Loucy (cell line): Measurements from ENCODE around the gene MIGA2.

Experiments used
- H2AFZ ChIP-seq: fragments of 200-600 bp; sonication (generic); 2 replicates; pipeline ENCODE4 v1.6.0; 2016; ENCODE audit warnings: antibody characterized with exemption, mild to moderate bottlenecking, low read length, moderate library complexity
- H3F3A ChIP-seq: fragments of 200-600 bp; 2 replicates; pipeline ENCODE4 v1.6.0; 2016; ENCODE audit warnings: antibody characterized with exemption, low read depth, mild to moderate bottlenecking
- H3K27me3 ChIP-seq: fragments of 200-600 bp; sonication (generic); 2 replicates; pipeline ENCODE4 v1.6.1; 2014; ENCODE audit warnings: low read length, mild to moderate bottlenecking; ENCODE audit not compliant: insufficient read depth, poor library complexity, severe bottlenecking
- H3K36me3 ChIP-seq: fragments of 200-600 bp; sonication (generic); 2 replicates; pipeline ENCODE4 v1.6.1; 2016; ENCODE audit warnings: low read length; ENCODE audit not compliant: insufficient read depth
- H3K4me1 ChIP-seq: fragments of 200-600 bp; sonication (generic); 2 replicates; pipeline ENCODE4 v1.5.1; 2014; ENCODE audit warnings: low read length, mild to moderate bottlenecking; ENCODE audit not compliant: insufficient read depth, poor library complexity, severe bottlenecking
- H3K4me2 ChIP-seq: fragments of 200-600 bp; sonication (generic); 2 replicates; pipeline ENCODE4 v1.6.0; 2014; ENCODE audit warnings: antibody characterized with exemption, low read length, low read depth, mild to moderate bottlenecking; ENCODE audit not compliant: poor library complexity, severe bottlenecking
- H3K4me3 ChIP-seq: fragments of 200-600 bp; sonication (generic); 2 replicates; pipeline ENCODE4 v1.5.1; 2014; ENCODE audit warnings: low read length, mild to moderate bottlenecking, mixed read lengths; ENCODE audit not compliant: poor library complexity, severe bottlenecking
- H3K79me2 ChIP-seq: fragments of 200-600 bp; sonication (generic); 2 replicates; pipeline ENCODE4 v1.6.1; 2014; ENCODE audit warnings: low read length; ENCODE audit not compliant: insufficient read depth
- H3K9ac ChIP-seq: fragments of 200-600 bp; sonication (generic); 2 replicates; pipeline ENCODE4 v1.6.0; 2014; ENCODE audit warnings: mild to moderate bottlenecking, low read depth, low read length, moderate library complexity; ENCODE audit not compliant: poor library complexity, severe bottlenecking
- H3K9me2 ChIP-seq: fragments of 200-600 bp; sonication (generic); replicated peaks from 2 replicates; pipeline ENCODE4 v1.6.1; 2016; ENCODE audit warnings: low read depth, low read length, mixed read lengths
- H3K9me3 ChIP-seq: fragments of 200-600 bp; sonication (generic); 2 replicates; pipeline ENCODE4 v1.6.1; 2014; ENCODE audit warnings: mild to moderate bottlenecking, antibody characterized with exemption, low read length, low read depth; ENCODE audit not compliant: insufficient read depth
- H4K20me1 ChIP-seq: fragments of 200-600 bp; sonication (generic); 2 replicates; pipeline ENCODE4 v1.6.0; 2014; ENCODE audit warnings: antibody characterized with exemption, low read length, mild to moderate bottlenecking; ENCODE audit not compliant: insufficient read depth, poor library complexity, severe bottlenecking
- EZH2phosphoT487 ChIP-seq: fragments of 200-600 bp; IDR thresholded peaks from 2 replicates; pipeline ENCODE4 v1.6.1; 2018; ENCODE audit warnings: antibody characterized with exemption, mild to moderate bottlenecking, moderate library complexity, borderline replicate concordance
- TF ChIP-seq, protein P1 (sequence below): fragments of 200-600 bp; sonication (generic); conservative IDR thresholded peaks from 2 replicates; pipeline ENCODE4 v1.5.1; 2014; ENCODE audit warnings: mild to moderate bottlenecking, antibody characterized with exemption, low read length

MIGA2 gene

DNA sequence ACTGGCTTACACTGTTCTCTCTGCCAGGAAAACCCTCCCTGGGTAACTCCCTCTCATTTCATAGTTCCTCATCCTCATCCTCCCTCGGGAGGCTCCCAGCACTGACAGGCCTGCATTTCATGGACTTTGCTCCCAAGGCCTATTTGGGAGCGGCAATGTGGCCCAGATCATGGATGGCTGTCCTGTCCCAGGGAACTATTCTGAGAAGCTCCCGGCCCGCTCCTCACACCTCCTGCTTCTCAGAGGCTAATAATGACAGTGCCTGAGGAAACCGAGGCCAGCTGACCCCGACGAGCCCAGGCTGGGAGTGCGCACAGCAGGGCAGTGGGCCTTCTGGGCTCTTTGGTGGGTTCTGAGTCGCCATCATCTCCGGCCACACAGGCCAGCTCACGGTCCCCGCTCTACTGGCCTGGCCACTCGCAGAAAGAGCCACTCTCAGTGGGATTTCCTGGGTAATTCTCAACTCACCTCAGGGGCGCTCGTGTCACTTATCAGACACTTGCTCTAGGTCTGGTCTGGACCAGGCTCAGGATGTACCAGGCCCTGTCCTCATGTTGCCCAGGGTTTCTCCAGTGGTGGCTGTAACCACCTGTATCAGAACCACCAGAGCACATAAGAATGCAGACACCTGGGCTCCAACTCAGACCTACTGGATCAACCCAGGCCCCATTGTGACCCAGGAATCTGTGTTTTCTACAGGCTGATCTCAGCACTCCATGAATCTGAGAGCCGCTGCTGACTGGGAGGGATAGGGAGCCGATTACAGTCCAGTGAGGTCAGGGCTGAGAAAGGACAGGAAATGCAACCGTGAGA, 42.5 kb downstream of the MIGA2 start:
- no peak overlapping the region for H3K9ac ChIP-seq
- peaks cover 31% of the 10 kb centered on the region for H3K79me2 ChIP-seq

DNA sequence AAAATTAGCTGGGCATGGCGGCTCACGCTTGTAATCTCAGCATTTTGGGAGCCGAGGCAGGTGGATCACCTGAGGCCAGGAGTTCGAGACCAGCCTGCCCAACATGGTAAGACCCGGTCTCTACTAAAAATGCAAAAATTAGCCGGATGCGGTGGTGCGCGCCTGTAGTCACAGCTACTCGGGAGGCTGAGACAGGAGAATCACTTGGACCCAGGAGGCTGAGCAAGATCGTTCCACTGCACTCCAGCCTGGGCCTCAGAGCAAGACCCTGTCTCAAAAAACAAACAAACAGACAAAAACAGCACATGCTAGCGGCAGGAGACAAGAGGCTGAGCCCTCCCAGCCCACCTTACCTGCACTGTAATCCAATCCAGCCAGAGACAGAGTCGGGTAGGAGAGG, 43.4 kb downstream of the MIGA2 start:
- Histone ChIP-seq H3K9me2 (no peaks in the 10 kb centered on the region), H3K4me1 (peaks cover 10% of the 10 kb centered on the region), H3K4me2 (peak overlapping the region; percentile 70), H3F3A (no peaks in the 10 kb centered on the region), H3K4me3 (peak overlapping the region; percentile 77), H2AFZ (no peak overlapping the region), H3K79me2 (peaks cover 35% of the 10 kb centered on the region), H3K9me3 (no peaks in the 10 kb centered on the region), H4K20me1 (peaks cover 9% of the 10 kb centered on the region), H3K27me3 (no peaks in the 10 kb centered on the region), H3K9ac (peak overlapping the region; percentile 54), H3K36me3 (no peaks in the 10 kb centered on the region)
- TF ChIP-seq, protein P1, sequence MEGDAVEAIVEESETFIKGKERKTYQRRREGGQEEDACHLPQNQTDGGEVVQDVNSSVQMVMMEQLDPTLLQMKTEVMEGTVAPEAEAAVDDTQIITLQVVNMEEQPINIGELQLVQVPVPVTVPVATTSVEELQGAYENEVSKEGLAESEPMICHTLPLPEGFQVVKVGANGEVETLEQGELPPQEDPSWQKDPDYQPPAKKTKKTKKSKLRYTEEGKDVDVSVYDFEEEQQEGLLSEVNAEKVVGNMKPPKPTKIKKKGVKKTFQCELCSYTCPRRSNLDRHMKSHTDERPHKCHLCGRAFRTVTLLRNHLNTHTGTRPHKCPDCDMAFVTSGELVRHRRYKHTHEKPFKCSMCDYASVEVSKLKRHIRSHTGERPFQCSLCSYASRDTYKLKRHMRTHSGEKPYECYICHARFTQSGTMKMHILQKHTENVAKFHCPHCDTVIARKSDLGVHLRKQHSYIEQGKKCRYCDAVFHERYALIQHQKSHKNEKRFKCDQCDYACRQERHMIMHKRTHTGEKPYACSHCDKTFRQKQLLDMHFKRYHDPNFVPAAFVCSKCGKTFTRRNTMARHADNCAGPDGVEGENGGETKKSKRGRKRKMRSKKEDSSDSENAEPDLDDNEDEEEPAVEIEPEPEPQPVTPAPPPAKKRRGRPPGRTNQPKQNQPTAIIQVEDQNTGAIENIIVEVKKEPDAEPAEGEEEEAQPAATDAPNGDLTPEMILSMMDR, result no peak
- no peak for TF ChIP-seq EZH2phosphoT487

More for the DNA sequence above, 42.5 kb downstream of the MIGA2 start:
- Histone ChIP-seq H3F3A (no peaks in the 10 kb centered on the region), H3K36me3 (no peaks in the 10 kb centered on the region), H3K9me3 (no peaks in the 10 kb centered on the region), H3K4me3 (no peak overlapping the region), H4K20me1 (peaks cover 9% of the 10 kb centered on the region), H3K9me2 (no peaks in the 10 kb centered on the region), H2AFZ (no peak overlapping the region), H3K27me3 (no peaks in the 10 kb centered on the region), H3K4me2 (no peak overlapping the region), H3K4me1 (peaks cover 10% of the 10 kb centered on the region)
- TF ChIP-seq, protein P1, result no peak
- no peak for TF ChIP-seq EZH2phosphoT487

DNA sequence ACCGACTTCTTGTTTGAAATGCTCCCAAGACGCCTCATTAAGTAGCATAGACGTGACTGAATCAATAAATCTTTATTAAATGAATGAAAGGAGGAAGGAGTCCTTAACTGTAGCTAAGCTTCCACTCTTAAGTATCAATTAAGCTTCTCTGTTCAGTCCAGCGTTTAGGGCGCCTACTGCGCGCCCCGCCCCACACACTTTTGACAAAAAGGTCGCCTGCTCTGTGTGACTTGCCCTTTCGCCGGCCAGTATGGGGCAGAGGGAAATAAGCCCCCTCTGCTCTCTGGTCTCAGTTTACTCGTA, 43.8 kb downstream of the MIGA2 start:
- Histone ChIP-seq H3K4me2 (peak overlapping the region; percentile 70), H3K9me3 (no peaks in the 10 kb centered on the region), H3K4me1 (peaks cover 10% of the 10 kb centered on the region), H3K9ac (peak overlapping the region; percentile 54), H3K4me3 (peak overlapping the region; percentile 77), H2AFZ (no peak overlapping the region), H3K36me3 (peaks cover under 1% of the 10 kb centered on the region; the same call in 1 of the 2 replicates), H3K9me2 (no peaks in the 10 kb centered on the region), H3F3A (no peaks in the 10 kb centered on the region), H4K20me1 (peaks cover 9% of the 10 kb centered on the region), H3K27me3 (no peaks in the 10 kb centered on the region), H3K79me2 (peaks cover 35% of the 10 kb centered on the region)
- TF ChIP-seq EZH2phosphoT487, result no peak
- TF ChIP-seq, protein P1, result no peak
